Mesendoderm (in vitro differentiated cells): ENCODE measurements around the gene GNA14.
A peak's percentile ranks its signal among the peaks of the same experiment; 100 is the strongest.

ENCODE experiments used
- DNase-seq: peaks from one replicate; pipeline ENCODE4 v3.0.0; 2013
- H2AK5ac ChIP-seq: 2 replicates; pipeline ENCODE4 v1.6.1; 2013; ENCODE audit warnings: low read length, inconsistent platforms
- H2BK120ac ChIP-seq: 2 replicates; pipeline ENCODE4 v1.6.1; 2013; ENCODE audit warnings: low read depth, mild to moderate bottlenecking, low read length, moderate library complexity, mixed read lengths
- H2BK15ac ChIP-seq: replicated peaks from 2 replicates; pipeline ENCODE4 v1.6.1; 2013; ENCODE audit warnings: low read depth, mild to moderate bottlenecking, moderate library complexity
- H2BK5ac ChIP-seq: 2 replicates; pipeline ENCODE4 v1.6.1; 2013; ENCODE audit warnings: low read length, inconsistent platforms
- H3K18ac ChIP-seq: 2 replicates; pipeline ENCODE4 v1.6.1; 2013; ENCODE audit warnings: mild to moderate bottlenecking, low read length, mixed read lengths
- H3K23ac ChIP-seq: one replicate; pipeline ENCODE4 v1.6.1; 2013; ENCODE audit warnings: low read length
- H3K27ac ChIP-seq: 2 replicates; pipeline ENCODE4 v1.5.1; 2013; ENCODE audit warnings: low read depth, mild to moderate bottlenecking, inconsistent platforms, low read length, moderate library complexity
- H3K27me3 ChIP-seq: 2 replicates; pipeline ENCODE4 v1.6.1; 2013; ENCODE audit warnings: low read length, control low read depth, mild to moderate bottlenecking, inconsistent platforms; ENCODE audit not compliant: insufficient read depth, poor library complexity
- H3K36me3 ChIP-seq: 2 replicates; pipeline ENCODE4 v1.6.1; 2013; ENCODE audit warnings: low read length, inconsistent platforms; ENCODE audit not compliant: control insufficient read depth, insufficient read depth
- H3K4ac ChIP-seq: one replicate; pipeline ENCODE4 v1.6.1; 2013; ENCODE audit warnings: low read depth, mild to moderate bottlenecking, low read length, moderate library complexity
- H3K4me1 ChIP-seq: 2 replicates; pipeline ENCODE4 v1.6.1; 2013; ENCODE audit warnings: low read depth, low read length, inconsistent platforms; ENCODE audit not compliant: control insufficient read depth
- H3K4me2 ChIP-seq: 2 replicates; pipeline ENCODE4 v1.6.1; 2013; ENCODE audit warnings: low read length
- H3K4me3 ChIP-seq: 2 replicates; pipeline ENCODE4 v1.5.1; 2013; ENCODE audit warnings: mild to moderate bottlenecking, low read length
- H3K56ac ChIP-seq: one replicate; pipeline ENCODE4 v1.6.1; 2013; ENCODE audit warnings: low read length
- H3K79me1 ChIP-seq: 2 replicates; pipeline ENCODE4 v1.6.1; 2013; ENCODE audit warnings: low read length, inconsistent platforms
- H3K79me2 ChIP-seq: 2 replicates; pipeline ENCODE4 v1.6.1; 2013; ENCODE audit warnings: mild to moderate bottlenecking, low read length; ENCODE audit not compliant: control insufficient read depth, insufficient read depth
- H3K9ac ChIP-seq: 2 replicates; pipeline ENCODE4 v1.6.1; 2013; ENCODE audit warnings: low read length, inconsistent platforms
- H4K5ac ChIP-seq: one replicate; pipeline ENCODE4 v1.6.1; 2013; ENCODE audit warnings: low read length
- H4K8ac ChIP-seq: one replicate; pipeline ENCODE4 v1.6.1; 2013; ENCODE audit warnings: low read depth, mild to moderate bottlenecking, control low read depth, low read length, moderate library complexity
- WGBS: extraction: QIAGEN DNeasy Blood & Tissue Kit; methylation state at CpG from one replicate; pipeline ENCODE4 v1.1.7; 2013; ENCODE audit warnings: low lambda C conversion rate, missing lambda C conversion rate; ENCODE audit not compliant: insufficient coverage; ENCODE audit errors: extremely low coverage; 5-methylcytosine and 5-hydroxymethylcytosine counted together

GNA14 gene

DNA sequence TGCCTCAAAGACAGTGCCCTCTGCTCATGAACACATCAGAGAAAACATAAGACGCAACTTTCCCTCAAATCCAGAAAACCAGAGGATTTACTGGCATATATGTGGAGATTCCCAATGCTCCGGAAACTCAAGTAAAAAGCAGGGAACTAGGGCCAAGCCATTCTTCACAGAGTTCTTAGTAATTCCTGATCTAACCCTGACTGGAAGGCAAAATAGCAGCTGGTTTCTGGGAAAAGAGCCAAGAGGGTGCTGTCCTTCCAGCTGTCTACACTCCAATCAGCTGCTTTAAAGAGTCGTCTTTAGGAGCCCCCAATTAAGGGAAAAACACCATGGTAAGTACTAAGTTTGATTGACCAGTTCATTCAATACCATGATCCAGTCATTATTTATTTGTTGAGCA is 49.6 kb downstream of the GNA14 start:
- Histone ChIP-seq H3K9ac (no peak overlapping the region), H3K4me3 (no peak overlapping the region), H3K4ac (no peak overlapping the region), H3K79me1 (no peaks in the 10 kb centered on the region), H3K27ac (no peak overlapping the region), H4K5ac (no peak overlapping the region), H3K23ac (no peak overlapping the region), H3K18ac (peak overlapping the region; percentile 44), H2AK5ac (peak overlapping the region; percentile 6), H3K36me3 (no peaks in the 10 kb centered on the region), H3K56ac (peak overlapping the region; percentile 36), H3K79me2 (no peaks in the 10 kb centered on the region), H2BK5ac (no peak overlapping the region), H2BK15ac (no peak overlapping the region), H4K8ac (no peak overlapping the region), H3K4me2 (no peak overlapping the region), H3K4me1 (peaks cover 22% of the 10 kb centered on the region), H3K27me3 (no peaks in the 10 kb centered on the region), H2BK120ac (no peak overlapping the region)
- no CpG with 5 or more reads among the region's 3 CpGs for WGBS
- DNase-seq: no peak

DNA sequence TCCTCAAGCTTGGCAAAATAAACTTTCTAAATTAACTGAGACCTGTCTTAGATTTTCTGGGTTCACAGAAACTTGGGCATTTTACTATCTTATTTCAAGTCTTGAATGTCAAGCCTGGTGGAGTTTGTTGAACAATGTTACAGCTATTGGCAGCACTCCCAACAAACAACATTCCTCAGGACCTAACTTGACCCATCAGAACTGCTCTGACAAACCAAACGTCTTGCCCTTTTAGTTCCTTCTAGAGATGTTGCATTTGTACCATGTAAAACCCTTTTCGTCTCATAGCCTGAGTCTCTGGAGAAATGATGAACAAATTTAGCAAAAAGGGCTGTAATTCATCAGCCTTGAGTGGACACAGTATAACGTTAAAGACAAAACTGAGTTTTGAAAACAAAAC is 51.1 kb downstream of the GNA14 start:
- no peaks in the 10 kb centered on the region for H3K79me2 ChIP-seq
- no peak overlapping the region for H3K4me3 ChIP-seq
- WGBS: no CpG with 5 or more reads among the region's 3 CpGs
- H2AK5ac ChIP-seq: peak overlapping the region; percentile 76
- H3K27me3 ChIP-seq: no peaks in the 10 kb centered on the region
- peak overlapping the region; percentile 34 for H3K18ac ChIP-seq
- H3K36me3 ChIP-seq: no peaks in the 10 kb centered on the region
- no peak overlapping the region for H3K4me2 ChIP-seq
- peak overlapping the region; percentile 59 for H4K5ac ChIP-seq
- H3K23ac ChIP-seq: no peak overlapping the region
- DNase-seq: no peak
- no peak overlapping the region for H3K27ac ChIP-seq
- peak overlapping the region; percentile 40 for H3K4ac ChIP-seq
- H3K56ac ChIP-seq: peak overlapping the region; percentile 63
- no peaks in the 10 kb centered on the region for H3K79me1 ChIP-seq
- H3K9ac ChIP-seq: no peak overlapping the region
- no peak overlapping the region for H2BK15ac ChIP-seq
- peak overlapping the region; percentile 86 for H2BK5ac ChIP-seq
- peaks cover 19% of the 10 kb centered on the region for H3K4me1 ChIP-seq
- no peak overlapping the region for H4K8ac ChIP-seq
- H2BK120ac ChIP-seq: no peak overlapping the region

DNA sequence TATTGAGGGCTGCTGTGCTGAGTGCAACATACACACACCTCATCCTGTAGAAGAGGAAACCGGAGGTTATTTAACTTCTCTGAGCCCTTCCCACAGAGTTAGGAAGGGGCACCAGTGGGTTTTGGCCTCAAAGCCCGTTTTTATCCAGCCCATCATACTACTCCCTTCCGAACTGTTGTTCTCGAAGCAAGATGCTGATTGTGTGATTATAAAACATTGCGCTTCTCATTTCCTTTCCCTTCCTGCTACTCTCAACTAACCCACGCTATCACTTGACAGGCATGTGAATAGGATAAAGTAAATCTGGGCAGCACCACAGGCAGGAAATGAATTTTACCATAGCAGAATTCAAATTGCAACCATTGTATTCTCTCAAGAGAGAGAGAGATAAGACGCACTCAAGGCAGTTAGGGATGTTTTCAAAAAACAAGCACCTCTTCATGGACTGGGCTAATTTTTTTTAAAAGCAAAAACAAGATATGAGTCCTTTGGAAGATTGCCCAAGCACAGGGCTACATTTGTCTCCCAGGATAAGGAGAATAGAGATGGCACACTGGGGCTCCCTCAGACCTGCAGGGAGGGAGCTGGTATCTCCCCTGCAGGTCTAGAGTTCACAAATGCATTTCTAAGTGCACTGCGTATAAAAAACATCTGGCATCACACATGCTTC is 52.6 kb downstream of the GNA14 start:
- peaks cover 16% of the 10 kb centered on the region for H3K4me1 ChIP-seq
- peak overlapping the region; percentile 81 for H3K27ac ChIP-seq
- no peak overlapping the region for H4K5ac ChIP-seq
- H3K79me1 ChIP-seq: no peaks in the 10 kb centered on the region
- no peak overlapping the region for H3K4me3 ChIP-seq
- no peak overlapping the region for H3K4ac ChIP-seq
- H4K8ac ChIP-seq: no peak overlapping the region
- no peak overlapping the region for H2BK120ac ChIP-seq
- peak overlapping the region; percentile 59 for H3K56ac ChIP-seq
- H3K79me2 ChIP-seq: no peaks in the 10 kb centered on the region
- peak overlapping the region; percentile 72 for H2BK5ac ChIP-seq
- no CpG with 5 or more reads among the region's 8 CpGs for WGBS
- H2AK5ac ChIP-seq: no peak overlapping the region
- H3K9ac ChIP-seq: no peak overlapping the region
- no peaks in the 10 kb centered on the region for H3K27me3 ChIP-seq
- no peaks in the 10 kb centered on the region for H3K36me3 ChIP-seq
- DNase-seq: peak; percentile 81
- H3K18ac ChIP-seq: peak overlapping the region; percentile 77
- H2BK15ac ChIP-seq: no peak overlapping the region
- H3K4me2 ChIP-seq: no peak overlapping the region
- H3K23ac ChIP-seq: no peak overlapping the region

DNA sequence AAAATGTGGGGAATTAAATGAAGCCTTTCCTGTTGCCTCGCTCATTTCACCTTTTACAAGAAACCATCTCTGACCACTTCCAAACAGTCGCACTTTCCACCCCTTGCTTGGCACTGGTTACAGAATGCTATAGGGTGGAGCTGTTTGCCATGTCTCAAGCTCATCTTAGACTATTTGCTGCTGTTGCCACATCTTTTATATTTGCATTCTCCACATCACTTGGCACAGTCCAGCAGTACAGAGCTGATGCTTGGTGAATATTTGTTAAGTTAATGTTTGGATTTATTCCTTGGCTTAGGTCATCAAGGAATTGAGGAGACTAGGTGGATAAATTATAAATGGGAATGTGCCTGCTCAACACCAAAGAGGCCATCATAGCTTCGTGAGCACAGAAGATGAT is 53.2 kb downstream of the GNA14 start:
- no peak overlapping the region for H3K4ac ChIP-seq
- peak overlapping the region; percentile 55 for H3K27ac ChIP-seq
- no peak overlapping the region for H3K4me3 ChIP-seq
- peak overlapping the region; percentile 1 for H3K9ac ChIP-seq
- peak overlapping the region; percentile 72 for H2BK5ac ChIP-seq
- H3K36me3 ChIP-seq: no peaks in the 10 kb centered on the region
- H4K5ac ChIP-seq: no peak overlapping the region
- no CpG with 5 or more reads among the region's 3 CpGs for WGBS
- DNase-seq: no peak
- peak overlapping the region; percentile 77 for H3K18ac ChIP-seq
- no peaks in the 10 kb centered on the region for H3K79me1 ChIP-seq
- H3K4me2 ChIP-seq: no peak overlapping the region
- peaks cover 16% of the 10 kb centered on the region for H3K4me1 ChIP-seq
- no peaks in the 10 kb centered on the region for H3K27me3 ChIP-seq
- peak overlapping the region; percentile 51 for H2BK120ac ChIP-seq
- no peak overlapping the region for H3K23ac ChIP-seq
- H4K8ac ChIP-seq: peak overlapping the region; percentile 7
- peak overlapping the region; percentile 59 for H3K56ac ChIP-seq
- H3K79me2 ChIP-seq: no peaks in the 10 kb centered on the region
- no peak overlapping the region for H2BK15ac ChIP-seq
- peak overlapping the region; percentile 95 for H2AK5ac ChIP-seq

DNA sequence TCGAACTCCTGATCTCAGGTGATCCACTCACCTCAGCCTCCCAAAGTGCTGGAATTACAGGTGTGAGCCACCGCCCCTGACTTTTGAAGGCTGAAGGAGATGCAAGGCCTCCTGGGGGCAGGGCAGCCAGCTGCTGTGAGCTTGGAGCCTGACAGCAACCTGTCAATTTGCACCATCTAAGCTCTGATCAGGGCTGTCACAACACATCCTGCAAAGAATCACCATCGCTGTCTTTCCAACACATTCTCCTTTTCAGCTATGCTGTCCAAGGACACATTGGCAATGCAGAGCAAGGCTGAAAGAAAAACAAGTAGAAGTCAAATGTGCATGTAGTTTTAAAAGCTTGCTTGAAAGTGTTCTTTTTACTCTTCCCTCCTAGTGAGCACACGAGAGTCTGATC is 54.6 kb downstream of the GNA14 start:
- Histone ChIP-seq H2BK5ac (no peak overlapping the region), H2BK120ac (no peak overlapping the region), H3K79me1 (no peaks in the 10 kb centered on the region), H4K8ac (no peak overlapping the region), H3K4ac (no peak overlapping the region), H3K4me3 (no peak overlapping the region), H3K4me1 (peaks cover 20% of the 10 kb centered on the region), H3K23ac (no peak overlapping the region), H3K36me3 (no peaks in the 10 kb centered on the region), H2BK15ac (no peak overlapping the region), H3K27me3 (no peaks in the 10 kb centered on the region), H4K5ac (no peak overlapping the region), H3K18ac (peak overlapping the region; percentile 32), H3K79me2 (no peaks in the 10 kb centered on the region), H2AK5ac (no peak overlapping the region), H3K9ac (no peak overlapping the region), H3K56ac (peak overlapping the region; percentile 8), H3K4me2 (no peak overlapping the region), H3K27ac (no peak overlapping the region)
- no peak for DNase-seq
- whole genome bisulfite sequencing: no CpG with 5 or more reads among the region's 4 CpGs

DNA sequence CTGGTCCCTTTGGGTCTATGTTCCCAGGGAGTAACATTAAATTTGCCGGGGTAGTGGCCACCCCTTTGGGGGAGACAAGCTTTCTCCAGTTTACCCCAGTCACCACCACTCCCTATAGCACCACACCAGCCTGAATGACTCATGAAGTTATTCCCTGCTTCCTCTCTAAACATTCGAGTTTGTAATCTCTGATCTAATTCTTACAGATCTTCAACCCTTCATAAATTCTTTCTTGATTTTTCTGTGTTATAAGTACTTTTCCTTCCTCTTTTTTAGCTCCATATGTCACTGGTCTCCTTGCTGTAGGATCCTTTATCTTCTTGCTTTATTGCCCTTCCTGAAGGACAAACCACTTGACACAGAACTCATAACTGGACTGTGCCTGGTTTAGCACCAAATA is 55.6 kb downstream of the GNA14 start:
- peak overlapping the region; percentile 55 for H2AK5ac ChIP-seq
- no peaks in the 10 kb centered on the region for H3K27me3 ChIP-seq
- no CpG with 5 or more reads among the region's 2 CpGs for WGBS
- H3K4me3 ChIP-seq: no peak overlapping the region
- H2BK5ac ChIP-seq: peak overlapping the region; percentile 21
- no peak overlapping the region for H2BK15ac ChIP-seq
- no peak overlapping the region for H2BK120ac ChIP-seq
- H3K4me2 ChIP-seq: no peak overlapping the region
- H4K5ac ChIP-seq: peak overlapping the region; percentile 22
- H3K4ac ChIP-seq: peak overlapping the region; percentile 42
- H3K79me1 ChIP-seq: no peaks in the 10 kb centered on the region
- H3K4me1 ChIP-seq: peaks cover 26% of the 10 kb centered on the region
- no peaks in the 10 kb centered on the region for H3K36me3 ChIP-seq
- no peak overlapping the region for H3K56ac ChIP-seq
- H3K18ac ChIP-seq: no peak overlapping the region
- DNase-seq: no peak
- no peak overlapping the region for H4K8ac ChIP-seq
- no peak overlapping the region for H3K27ac ChIP-seq
- H3K23ac ChIP-seq: no peak overlapping the region
- H3K79me2 ChIP-seq: no peaks in the 10 kb centered on the region
- H3K9ac ChIP-seq: no peak overlapping the region
